Coronary artery (tissue), 2 donors: Measurements from ENCODE around the gene SPSB4.
A peak's percentile ranks its signal among the peaks of the same experiment; 100 is the strongest.

Source experiments
- DNase-seq: peaks from one replicate; pipeline ENCODE4 v3.0.0-alpha.2; 2017; ENCODE audit warnings: low spot score
- H3K27ac ChIP-seq, 2 donors: fragments of 200-600 bp; sonication (generic); one replicate each; pipeline ENCODE4 v1.5.1; 2016 to 2019
- H3K4me3 ChIP-seq: fragments of 200-600 bp; sonication (generic); 2 replicates; pipeline ENCODE4 v1.5.1; 2016; ENCODE audit warnings: mild to moderate bottlenecking, moderate library complexity
- TF ChIP-seq, protein P1 (sequence below): fragments of 200-600 bp; sonication (generic); IDR thresholded peaks from one replicate; pipeline ENCODE4 v1.5.1; 2019; ENCODE audit warnings: antibody characterized with exemption

The SPSB4 gene

DNA sequence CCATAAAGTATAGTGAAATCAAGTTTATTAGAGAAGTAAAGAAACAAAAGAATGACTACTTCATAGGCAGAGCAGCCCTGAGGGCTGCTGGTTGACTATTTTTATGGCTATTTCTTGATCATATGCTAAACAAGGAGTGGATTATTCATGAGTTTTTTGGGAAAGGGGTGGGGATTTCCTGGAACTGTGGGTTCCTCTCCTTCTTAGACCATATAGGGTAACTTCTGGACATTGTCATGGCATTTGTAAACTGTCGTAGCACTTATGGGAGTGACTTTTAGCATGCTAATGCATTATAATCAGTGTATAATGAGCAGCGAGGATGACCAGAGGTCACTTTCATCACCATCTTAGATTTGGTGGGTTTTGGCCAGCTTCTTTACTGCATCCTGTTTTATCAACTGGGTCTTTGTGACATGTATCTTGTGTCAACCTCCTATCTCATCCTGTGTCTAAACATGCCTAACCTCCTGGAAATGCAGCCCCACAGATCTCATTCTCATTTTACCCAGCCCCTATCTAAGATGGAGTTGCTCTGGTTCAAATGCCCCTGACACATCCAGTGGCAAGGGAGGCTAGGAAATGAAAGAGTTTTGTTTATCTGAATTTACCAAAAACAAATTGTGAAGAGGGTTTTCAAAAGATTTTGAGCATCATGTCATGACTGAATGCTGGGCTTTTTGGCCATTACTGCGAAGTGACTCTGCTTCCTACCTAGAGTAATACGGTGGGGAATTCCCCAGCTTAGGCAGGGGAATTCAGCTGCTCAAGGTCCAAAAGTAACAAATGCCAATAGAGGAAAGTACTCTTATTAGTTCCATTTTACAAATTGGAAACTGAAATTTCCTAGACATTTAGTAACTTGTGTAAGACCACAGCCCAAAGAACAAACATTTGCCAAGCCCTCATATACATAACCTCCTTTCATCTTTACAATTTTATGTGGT is 6.2 kb upstream of the SPSB4 start:
- Histone ChIP-seq H3K4me3 (no peak overlapping the region), H3K27ac (no peak overlapping the region)
- DNase-seq: no peak
- TF ChIP-seq, protein P1, sequence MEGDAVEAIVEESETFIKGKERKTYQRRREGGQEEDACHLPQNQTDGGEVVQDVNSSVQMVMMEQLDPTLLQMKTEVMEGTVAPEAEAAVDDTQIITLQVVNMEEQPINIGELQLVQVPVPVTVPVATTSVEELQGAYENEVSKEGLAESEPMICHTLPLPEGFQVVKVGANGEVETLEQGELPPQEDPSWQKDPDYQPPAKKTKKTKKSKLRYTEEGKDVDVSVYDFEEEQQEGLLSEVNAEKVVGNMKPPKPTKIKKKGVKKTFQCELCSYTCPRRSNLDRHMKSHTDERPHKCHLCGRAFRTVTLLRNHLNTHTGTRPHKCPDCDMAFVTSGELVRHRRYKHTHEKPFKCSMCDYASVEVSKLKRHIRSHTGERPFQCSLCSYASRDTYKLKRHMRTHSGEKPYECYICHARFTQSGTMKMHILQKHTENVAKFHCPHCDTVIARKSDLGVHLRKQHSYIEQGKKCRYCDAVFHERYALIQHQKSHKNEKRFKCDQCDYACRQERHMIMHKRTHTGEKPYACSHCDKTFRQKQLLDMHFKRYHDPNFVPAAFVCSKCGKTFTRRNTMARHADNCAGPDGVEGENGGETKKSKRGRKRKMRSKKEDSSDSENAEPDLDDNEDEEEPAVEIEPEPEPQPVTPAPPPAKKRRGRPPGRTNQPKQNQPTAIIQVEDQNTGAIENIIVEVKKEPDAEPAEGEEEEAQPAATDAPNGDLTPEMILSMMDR: no peak

DNA sequence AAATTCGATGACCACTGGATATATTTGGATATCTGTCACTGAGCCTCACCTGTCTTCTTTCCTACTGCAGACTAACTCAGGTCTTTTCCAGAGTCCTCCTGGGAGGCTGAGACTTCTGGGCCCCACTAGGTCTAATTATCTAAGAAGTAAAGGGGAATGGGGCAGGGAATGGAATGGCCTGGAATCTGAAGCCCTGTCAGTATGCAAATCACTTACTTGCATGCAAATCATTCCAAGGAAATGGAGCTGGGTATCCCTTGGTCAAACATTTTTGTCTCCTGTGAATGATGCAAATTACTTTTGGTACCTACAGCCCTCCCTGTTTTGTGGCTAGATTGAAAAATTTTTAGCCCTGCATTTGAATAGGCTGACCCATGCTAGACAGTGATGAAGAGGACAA is 5.3 kb upstream of the SPSB4 start:
- H3K27ac ChIP-seq: no peak overlapping the region
- TF ChIP-seq, protein P1: no peak
- H3K4me3 ChIP-seq: no peak overlapping the region
- no peak for DNase-seq

DNA sequence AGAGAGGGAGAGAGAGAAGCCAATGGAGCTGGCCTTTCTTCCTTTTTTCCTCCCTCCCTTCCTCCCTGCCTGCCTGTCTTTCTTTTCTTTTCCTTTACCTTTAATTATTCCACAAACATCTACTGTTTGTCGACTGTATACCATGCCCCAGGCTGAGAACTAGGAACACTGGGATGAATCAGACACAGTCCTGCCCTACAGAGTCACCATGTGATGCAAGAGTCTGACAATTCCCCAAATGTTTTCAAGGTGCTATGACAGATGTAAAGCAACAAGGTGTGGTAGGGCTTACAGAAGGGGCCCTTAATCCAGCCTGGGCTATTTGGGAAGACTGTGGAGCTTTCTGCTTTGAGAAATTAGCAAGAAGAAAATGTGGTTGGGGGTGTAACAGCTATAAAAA is 4.0 kb upstream of the SPSB4 start:
- no peak overlapping the region for H3K4me3 ChIP-seq
- TF ChIP-seq, protein P1: no peak
- no peak for DNase-seq
- no peak overlapping the region for H3K27ac ChIP-seq

DNA sequence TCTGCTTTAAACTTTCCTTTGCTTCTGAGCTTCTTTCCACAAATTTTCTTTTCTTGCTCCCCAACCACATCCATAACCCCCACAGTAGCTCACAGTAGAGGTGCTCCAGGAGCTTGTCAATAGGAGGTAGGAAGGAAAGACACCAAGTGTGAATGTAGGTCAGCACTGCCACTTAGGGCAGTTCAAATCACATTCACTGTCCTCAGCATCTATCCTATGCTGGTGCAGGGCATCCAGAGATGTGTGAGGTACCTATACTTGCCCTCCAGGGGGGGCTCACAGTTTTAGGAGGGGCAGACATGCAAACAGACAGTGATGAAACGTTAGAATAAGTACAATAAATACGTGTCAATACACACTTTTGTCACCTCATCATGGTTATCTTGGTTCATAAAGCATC is 1.5 kb upstream of the SPSB4 start:
- no peak overlapping the region for H3K27ac ChIP-seq
- DNase-seq: no peak
- H3K4me3 ChIP-seq: no peak overlapping the region
- TF ChIP-seq, protein P1: no peak

DNA sequence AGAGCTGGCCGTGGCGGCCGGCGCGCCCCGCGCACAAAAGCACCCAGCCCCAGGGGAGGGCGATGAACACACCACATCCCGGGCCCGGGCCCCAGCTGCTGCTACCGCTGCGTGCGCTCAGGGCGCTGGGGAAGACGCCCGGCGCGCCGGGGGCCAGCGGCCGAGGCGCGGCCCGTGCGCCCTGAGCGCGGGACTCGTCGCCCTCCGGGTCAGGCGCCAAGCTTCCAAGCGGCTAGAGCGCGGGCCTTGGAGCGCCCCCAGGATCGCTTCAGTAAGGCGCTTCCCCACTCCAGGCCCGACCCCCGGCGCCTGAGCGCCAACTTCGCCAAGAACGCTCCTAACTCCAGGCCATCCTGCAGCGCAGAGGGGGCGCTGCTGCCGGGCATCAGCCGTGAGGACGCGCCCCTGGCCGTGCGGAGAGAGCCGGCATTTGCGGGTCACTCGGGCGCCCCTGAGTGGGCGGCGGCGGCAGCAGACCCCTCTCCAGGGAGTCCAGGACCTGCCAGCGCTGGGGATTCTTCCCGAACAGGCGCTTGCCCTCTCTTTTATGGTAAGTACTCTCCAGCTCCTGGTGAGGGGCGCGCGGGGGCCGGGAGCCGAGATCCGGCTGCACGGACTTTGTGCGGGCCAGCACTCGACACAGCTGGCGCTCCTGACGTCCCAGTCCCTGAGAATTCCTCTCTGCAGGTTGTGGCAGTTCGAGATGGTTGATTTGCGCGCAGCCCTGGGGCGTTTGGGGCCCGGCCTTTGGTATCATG is 475 bp downstream of the SPSB4 start:
- peak; percentile 55 for DNase-seq
- no peak overlapping the region for H3K27ac ChIP-seq
- H3K4me3 ChIP-seq: peak overlapping the region; percentile 71
- TF ChIP-seq, protein P1: no peak

DNA sequence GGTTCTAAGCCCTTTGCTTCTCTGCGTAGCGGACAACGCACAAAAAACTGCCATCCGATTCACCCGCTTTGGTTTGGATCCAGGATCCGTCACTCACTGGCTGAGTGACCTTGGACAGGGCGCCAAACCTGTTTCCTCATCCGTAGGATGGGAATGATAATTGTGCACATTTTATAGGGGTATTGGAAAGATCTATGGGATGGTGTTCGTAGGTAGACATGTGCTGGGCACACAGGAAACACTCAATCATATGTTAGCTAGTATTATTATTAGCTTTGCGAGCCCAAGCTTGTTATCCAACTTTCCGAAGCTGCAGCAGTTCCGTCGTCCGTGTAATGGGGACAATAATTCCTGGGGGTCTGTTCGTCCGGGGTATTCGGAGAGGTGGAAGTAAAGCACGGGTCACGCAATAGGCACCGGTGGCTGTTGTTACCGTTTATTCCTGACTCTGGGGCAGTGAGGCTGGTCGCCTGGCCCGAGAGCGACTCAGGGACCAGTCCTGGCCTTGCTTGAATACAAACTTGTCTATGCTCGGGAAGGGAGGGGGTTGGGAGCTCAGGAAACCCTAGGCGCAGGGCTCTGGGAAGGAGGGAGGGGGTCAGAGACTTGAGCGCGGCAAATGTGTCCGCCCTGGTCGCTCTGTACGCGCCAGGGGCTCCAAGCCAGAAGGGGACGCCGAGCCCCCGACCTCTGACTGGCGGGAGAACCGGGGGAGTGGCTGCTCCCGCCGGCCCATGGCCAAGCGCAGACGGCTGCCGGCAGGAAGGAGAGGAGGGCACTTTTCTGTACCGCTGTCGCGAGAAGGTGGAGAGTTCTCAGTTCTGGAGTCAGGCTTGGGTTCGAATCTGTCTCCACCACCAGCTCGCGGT is 1.3 kb downstream of the SPSB4 start:
- peak; percentile 33 for DNase-seq
- Histone ChIP-seq H3K27ac (no peak overlapping the region), H3K4me3 (peak overlapping the region; percentile 71)
- TF ChIP-seq, protein P1: no peak
